ENCODE measurements around the gene P2RX5.
"Not testable (repeated sequence)": the region's sequence is repeated elsewhere in the genome, so short reads cannot be mapped to it uniquely, and the experiment has no call there.

Gene P2RX5

DNA sequence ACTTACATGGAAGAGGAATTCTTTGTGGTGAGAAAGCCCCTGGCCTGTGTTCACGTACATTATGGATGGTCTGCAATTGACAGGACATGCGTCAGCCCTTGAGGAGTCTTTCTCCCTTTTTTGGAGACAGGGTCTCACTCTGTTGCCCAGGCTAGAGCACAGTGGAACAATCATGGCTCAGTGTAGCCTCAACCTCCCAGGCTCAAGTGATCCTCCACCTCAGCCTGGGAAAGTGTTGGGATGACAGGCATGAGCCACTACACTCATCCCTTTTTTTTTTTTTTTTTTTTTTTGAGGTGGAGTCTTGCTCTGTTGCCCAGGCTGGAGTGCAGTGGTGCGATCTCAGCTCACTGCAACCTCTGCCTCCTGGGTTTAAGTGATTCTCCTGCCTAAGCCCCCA lies 32.1 kb upstream of the P2RX5 start:
- not testable (repeated sequence) for H3K27ac ChIP-seq (ENCODE audit: extremely low read depth, low read depth, low read length); H3K4me3 ChIP-seq (ENCODE audit: low read depth, low read length); H3K4me1 ChIP-seq (ENCODE audit: control insufficient read depth, insufficient read depth, low read length); H3K9me3 ChIP-seq (ENCODE audit: control insufficient read depth, insufficient read depth, low read depth, low read length)
- ChIA-PET POLR2A (interaction anchor here (0.7 to 1.5 kb wide), 4 partner anchors 10 to 430 kb away, joined by 3 to 6 read pairs (median 4); partner anchors contain the start of gene CAMKK1), CTCF (interaction anchor here (1.7 to 8.4 kb wide), 2 partner anchors 10 to 45 kb away, joined by 6 to 84 read pairs; no protein-coding TSS in a partner anchor)
- TF ChIP-seq ZNF121 (tag by site-specific recombination; IDR thresholded peaks at IDR 0.05) = peak; percentile 79
- peaks cover 28 to 40% of the 10 kb centered on the region in 2 experiments for H3K36me3 ChIP-seq (ENCODE audit: control insufficient read depth in 2 of 2, insufficient read depth in 1 of 2, low read length in 2 of 2)

- H3K9me3 ChIP-seq (ENCODE audit: control insufficient read depth, insufficient read depth, low read depth, low read length) = no peaks in the 10 kb centered on the region
- CTCF ChIA-PET = interaction anchor here (0.6 to 8.4 kb wide), 5 partner anchors 12 to 141 kb away, joined by 3 to 84 read pairs (median 4); no protein-coding TSS in a partner anchor
- H3K27ac ChIP-seq (ENCODE audit: extremely low read depth, low read depth, low read length) = no peak overlapping the region
- peaks cover 6% of the 10 kb centered on the region for H3K4me1 ChIP-seq (ENCODE audit: control insufficient read depth, insufficient read depth, low read length)
- no peak overlapping the region for H3K4me3 ChIP-seq (ENCODE audit: low read depth, low read length)
- TF ChIP-seq PBX3 (CRISPR knock-in tag; IDR thresholded peaks at IDR 0.05) (no peak), SCRT2 (tag by site-specific recombination; IDR thresholded peaks at IDR 0.05) (peak; percentile 62; the same call in 1 of the 2 replicates), ZNF211 (tag by site-specific recombination; IDR thresholded peaks at IDR 0.05; ENCODE audit: low read depth) (no peak), ATF2 (tag by site-specific recombination; IDR thresholded peaks at IDR 0.05; ENCODE audit: low read depth) (no peak), BCL6B (tag by site-specific recombination; IDR thresholded peaks at IDR 0.05) (no peak), PRDM10 (tag by site-specific recombination; IDR thresholded peaks at IDR 0.05) (peak; percentile 55)
- POLR2A ChIA-PET = interaction anchor here (0.7 to 1.5 kb wide), 6 partner anchors 11 to 1443 kb away, joined by 3 to 5 read pairs (median 4); partner anchors contain the start of genes CAMKK1, CTNS and SHPK
- peaks cover 28 to 40% of the 10 kb centered on the region in 2 experiments for H3K36me3 ChIP-seq (ENCODE audit: control insufficient read depth in 2 of 2, insufficient read depth in 1 of 2, low read length in 2 of 2)
Measured at GRCh38 chr17:3727041-3727440, 31.1 kb upstream of the P2RX5 start.

- Histone ChIP-seq H3K9me3 (ENCODE audit: control insufficient read depth, insufficient read depth, low read depth, low read length) (no peaks in the 10 kb centered on the region), H3K36me3 (ENCODE audit: control insufficient read depth in 2 of 2, insufficient read depth in 1 of 2, low read length in 2 of 2) (peaks cover 49 to 61% of the 10 kb centered on the region in 2 experiments), H3K4me1 (ENCODE audit: control insufficient read depth, insufficient read depth, low read length) (peaks cover 6% of the 10 kb centered on the region), H3K4me3 (ENCODE audit: low read depth, low read length) (peak overlapping the region; percentile 94), H3K27ac (ENCODE audit: extremely low read depth, low read depth, low read length) (peak overlapping the region; percentile 78; the same call in 1 of the 2 replicates)
- ChIA-PET CTCF (interaction anchor here (1.0 to 8.4 kb wide), 4 partner anchors 8 to 41 kb away, joined by 3 to 84 read pairs (median 12); no protein-coding TSS in a partner anchor), POLR2A (interaction anchor here (0.5 to 2.5 kb wide), 12 partner anchors 10 to 419 kb away, joined by 3 to 20 read pairs (median 5); partner anchors contain the start of genes CTNS and SHPK)
- TF ChIP-seq ZNF311 (tag by site-specific recombination; IDR thresholded peaks at IDR 0.05; ENCODE audit: borderline replicate concordance) (no peak), ZNF121 (tag by site-specific recombination; IDR thresholded peaks at IDR 0.05) (no peak), ZNF398 (tag by site-specific recombination; IDR thresholded peaks at IDR 0.05) (no peak), ZBTB20 (tag by site-specific recombination; IDR thresholded peaks at IDR 0.05) (peak; percentile 82; the same call in 1 of the 2 replicates), TRIM28 (IDR thresholded peaks at IDR 0.05; ENCODE audit: borderline replicate concordance, low read length) (no peak), GLI4 (tag by site-specific recombination; IDR thresholded peaks at IDR 0.05) (no peak), ZBTB26 (tag by site-specific recombination; optimal IDR thresholded peaks at IDR 0.05) (no peak), ZNF302 (tag by site-specific recombination; IDR thresholded peaks at IDR 0.05; ENCODE audit: low read depth) (no peak), ZNF76 (tag by site-specific recombination; IDR thresholded peaks at IDR 0.05; ENCODE audit: borderline replicate concordance, low read depth) (peak; percentile 85), ZSCAN23 (tag by site-specific recombination; IDR thresholded peaks at IDR 0.05) (no peak), SALL2 (tag by site-specific recombination; IDR thresholded peaks at IDR 0.05; ENCODE audit: borderline replicate concordance) (no peak)
Measured at GRCh38 chr17:3724378-3725077, 28.6 kb upstream of the P2RX5 start.

Measured in HEK293 (cell line).